HL-60/S4 (cell line): Measurements from ENCODE around the gene C16orf82.
"Not testable (repeated sequence)": the region's sequence is repeated elsewhere in the genome, so short reads cannot be mapped to it uniquely, and the experiment has no call there.

Experiments used
- in situ Hi-C: fragments of 300-500 bp; cut with MboI; formaldehyde crosslinking; loops from 2 replicates; pipeline ENCODE4 v1.14.3; 2022; ENCODE audit warnings: low sequenced_read_pairs

Gene C16orf82

GRCh38 chr16:27086031-27086430 lies 19.3 kb downstream of the C16orf82 start:
- in situ Hi-C loops = not testable (repeated sequence)

- in situ Hi-C loops = no loop called here
Measured at GRCh38 chr16:27088216-27088615, 21.5 kb downstream of the C16orf82 start.

GRCh38 chr16:27096375-27096774 lies 29.6 kb downstream of the C16orf82 start:
- in situ Hi-C loops = no loop called here

DNA sequence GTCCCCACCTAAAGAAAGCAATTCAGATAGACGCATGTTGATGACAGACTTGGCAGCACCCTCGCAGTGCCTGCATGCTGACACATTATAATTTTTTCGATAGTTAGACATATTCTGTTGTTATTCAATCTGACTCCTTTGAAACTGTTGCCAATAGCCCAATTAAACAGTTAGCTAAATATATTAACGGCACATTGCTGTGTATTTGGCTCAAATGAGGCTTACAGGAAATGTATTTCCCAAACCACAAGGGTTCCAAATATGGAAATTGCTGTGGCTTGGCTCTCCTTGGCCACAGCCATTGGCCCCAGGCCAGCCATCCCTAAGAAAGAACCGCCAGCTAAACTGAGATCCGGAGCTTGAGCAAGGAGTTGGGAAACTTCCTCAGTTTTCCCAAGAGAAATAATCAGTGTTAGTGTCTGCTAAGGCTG lies 31.1 kb downstream of the C16orf82 start:
- in situ Hi-C loops = no loop called here

DNA sequence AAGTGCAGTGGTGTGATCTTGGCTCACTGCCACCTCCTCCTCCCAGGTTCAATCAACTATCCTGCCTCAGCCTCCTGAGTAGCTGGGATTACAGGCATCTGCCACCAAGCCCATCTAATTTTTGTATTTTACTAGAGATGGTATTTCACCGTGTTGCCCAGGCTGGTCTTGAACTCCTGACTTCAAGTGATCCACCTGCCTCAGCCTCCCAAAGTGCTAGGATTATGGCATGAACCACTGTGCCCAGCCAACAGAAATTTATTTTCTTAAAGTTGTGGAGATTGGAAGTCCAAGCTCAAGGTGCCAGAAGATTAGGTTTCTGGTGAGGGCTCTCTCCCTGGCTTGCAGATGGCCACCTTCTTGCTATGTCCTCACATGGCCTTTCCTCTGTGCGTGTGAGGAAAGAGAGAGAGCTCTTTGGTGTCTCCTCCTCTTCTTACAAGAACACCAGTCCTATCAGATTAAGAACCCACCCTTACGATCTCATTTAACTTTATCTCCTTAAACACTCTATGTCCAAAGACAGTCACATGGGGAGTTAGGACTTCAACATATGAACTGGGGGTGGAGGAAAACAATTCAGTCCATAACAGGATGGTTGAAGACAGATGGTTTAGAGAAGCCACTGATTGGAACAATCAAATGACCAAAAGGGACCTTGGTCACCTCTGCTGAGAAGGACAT lies 31.8 kb downstream of the C16orf82 start:
- in situ Hi-C loops = no loop called here

GRCh38 chr16:27102701-27103575 lies 36.2 kb downstream of the C16orf82 start:
- in situ Hi-C loops = no loop called here

DNA sequence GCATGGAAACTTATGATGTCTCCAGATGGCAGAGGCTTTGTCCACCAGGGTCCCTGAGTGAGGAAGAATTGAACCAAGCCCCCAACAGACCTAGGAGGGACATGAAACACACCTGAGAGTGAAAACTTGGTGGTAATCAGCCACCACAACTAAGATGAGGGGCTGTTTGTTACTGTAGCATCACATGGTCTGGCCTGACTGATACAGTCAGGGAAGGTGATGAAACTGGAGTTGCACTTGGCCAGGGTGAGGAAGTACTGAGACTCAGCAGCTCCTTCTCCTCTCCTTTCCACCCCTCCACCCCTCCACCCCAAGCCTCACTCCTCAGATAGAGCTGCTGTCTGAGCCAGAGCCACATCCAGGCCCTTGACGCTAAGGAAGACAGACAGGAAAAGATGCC lies 37.2 kb downstream of the C16orf82 start:
- in situ Hi-C loops = no loop called here

DNA sequence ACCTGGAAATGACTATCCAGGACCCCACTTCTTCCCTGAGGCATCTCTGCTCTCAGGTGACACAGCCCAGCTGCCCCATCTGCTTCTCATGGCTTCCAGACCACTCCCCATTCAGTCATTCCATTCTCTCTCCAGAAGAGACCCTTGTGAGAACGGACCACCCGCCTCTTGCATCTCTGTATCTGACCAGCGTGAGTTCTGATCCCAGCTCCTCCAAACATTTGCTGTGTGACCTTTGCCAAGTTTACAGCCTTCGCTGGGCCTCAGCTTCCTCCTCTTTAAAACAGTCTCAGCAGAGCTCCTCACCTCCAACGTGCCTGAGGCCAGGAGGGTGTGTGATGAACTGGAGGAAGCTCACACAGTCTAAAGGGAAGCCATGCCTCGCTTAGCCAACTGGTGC lies 39.6 kb downstream of the C16orf82 start:
- in situ Hi-C loops = no loop called here

DNA sequence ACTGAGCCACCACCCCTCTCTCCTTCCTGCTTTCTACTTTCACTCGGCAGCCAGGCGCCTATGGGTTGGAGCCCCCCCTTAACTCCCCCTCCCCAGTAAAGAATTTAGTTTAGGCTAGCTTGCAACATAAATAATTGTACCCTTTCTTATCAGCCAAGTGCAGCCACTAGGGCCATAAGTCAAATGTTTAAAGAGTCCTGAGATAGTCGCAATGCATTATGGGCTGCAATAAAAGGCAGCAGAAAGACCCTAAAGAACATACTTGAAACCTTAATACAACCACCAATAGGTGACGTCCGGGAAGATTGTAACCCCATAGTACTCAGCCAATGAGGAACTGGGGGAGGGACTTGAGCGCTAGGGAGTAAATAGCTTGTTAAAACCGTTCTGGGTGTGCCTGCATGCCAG lies 40.5 kb downstream of the C16orf82 start:
- in situ Hi-C loops = no loop called here

GRCh38 chr16:27108051-27108770 lies 41.5 kb downstream of the C16orf82 start:
- in situ Hi-C loops = no loop called here

DNA sequence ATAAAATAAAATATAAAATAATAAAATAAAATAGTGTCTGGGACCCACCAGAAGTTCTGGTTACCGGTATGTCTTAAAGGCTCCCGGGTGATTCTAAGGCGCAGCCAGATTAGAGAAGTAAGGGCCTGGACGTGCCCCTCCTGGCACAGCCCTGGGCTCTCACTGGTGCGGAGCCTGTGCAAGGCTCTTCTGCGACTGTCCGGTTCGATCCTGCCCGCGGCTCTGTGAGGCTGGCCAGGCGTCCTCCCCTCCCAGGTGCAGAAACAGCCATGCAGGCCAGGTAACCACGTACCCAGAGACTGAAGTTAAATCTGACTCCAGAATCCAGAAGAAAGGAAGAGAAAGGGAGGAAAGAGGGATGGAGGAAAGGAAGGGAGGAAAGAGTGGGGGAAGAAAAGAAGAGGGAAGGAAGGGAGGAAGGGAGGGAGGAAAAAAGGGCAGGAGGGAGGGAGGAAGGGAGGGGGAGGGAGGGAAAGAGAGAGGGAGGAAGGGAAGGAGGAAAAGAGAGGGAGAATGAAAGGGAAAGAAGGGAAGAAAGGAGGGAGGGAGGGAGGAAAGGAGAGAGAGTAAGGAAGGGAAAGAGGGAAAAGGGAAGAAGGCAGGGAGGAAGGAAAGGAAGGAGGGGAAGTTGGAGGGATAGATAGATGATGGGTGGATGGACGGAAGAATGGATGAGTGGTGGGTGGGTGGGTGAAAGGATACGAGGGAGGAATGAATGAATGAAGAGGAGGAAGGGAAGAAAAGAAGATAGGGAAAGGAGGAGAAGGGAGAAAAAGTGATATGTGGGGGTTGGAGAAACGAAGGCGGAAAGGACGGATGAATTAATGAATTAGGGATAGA lies 42.3 kb downstream of the C16orf82 start:
- in situ Hi-C loops = no loop called here

- in situ Hi-C loops = no loop called here
Measured at GRCh38 chr16:27109666-27110523, 43.2 kb downstream of the C16orf82 start.

DNA sequence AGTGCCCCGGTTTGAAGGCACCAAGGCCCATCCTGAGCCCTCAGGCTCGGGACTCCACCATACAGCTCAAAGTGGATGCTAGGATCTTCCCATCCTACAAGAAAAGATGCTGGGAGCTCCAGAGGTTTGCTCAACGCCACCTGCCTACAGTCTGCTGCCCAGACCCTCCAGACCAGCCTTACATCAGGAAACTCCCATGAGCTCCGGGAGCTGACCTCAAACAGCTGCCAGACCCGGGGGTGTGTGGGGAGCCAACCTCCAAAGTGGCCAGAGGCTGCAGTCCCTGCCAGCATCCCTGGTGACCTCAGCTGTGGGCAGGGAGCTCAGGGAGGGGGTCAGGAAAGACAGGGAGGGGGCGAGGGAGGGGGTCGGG lies 43.8 kb downstream of the C16orf82 start:
- in situ Hi-C loops = no loop called here

DNA sequence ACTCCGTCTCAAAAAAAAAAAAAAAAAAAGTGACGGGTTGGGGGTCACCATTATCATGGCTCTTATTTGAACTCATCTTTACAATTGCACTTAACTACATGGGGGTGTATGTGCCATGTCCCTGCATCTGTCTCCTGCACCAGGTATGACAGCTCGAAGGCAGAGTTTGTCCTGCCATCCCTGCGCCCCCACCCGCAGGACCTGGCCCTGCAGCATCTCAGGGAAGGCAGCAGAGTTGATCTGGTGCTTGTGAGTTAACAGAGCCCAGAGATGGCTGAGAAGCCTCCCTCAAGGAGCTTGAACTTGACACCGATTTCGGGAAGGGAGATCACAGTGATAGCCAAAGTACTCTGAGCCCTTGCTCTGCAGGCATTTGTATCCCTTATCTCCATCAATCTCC lies 44.8 kb downstream of the C16orf82 start:
- in situ Hi-C loops = no loop called here

- in situ Hi-C loops = no loop called here
Measured at GRCh38 chr16:27112093-27112811, 45.5 kb downstream of the C16orf82 start.

- in situ Hi-C loops = no loop called here
Measured at GRCh38 chr16:27113341-27113841, 46.7 kb downstream of the C16orf82 start.

DNA sequence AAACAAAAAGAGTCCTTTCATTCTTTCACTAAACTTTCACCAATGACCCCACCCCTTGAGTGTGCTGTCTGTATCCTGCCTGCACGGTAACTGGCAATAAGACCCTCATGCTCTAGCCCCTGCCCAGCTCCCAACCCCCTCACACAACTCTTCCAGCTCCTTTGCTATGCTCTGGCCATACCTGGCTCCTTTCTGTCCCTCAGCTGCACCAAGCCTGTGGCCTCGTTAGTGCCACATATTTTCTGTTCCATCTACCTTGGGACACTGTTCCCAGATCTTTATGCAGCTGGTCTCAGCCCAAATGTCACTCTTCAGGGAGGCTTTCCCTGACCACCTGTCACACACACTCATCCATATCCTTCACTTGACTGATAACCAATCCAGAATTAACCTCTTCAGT lies 47.3 kb downstream of the C16orf82 start:
- in situ Hi-C loops = no loop called here

DNA sequence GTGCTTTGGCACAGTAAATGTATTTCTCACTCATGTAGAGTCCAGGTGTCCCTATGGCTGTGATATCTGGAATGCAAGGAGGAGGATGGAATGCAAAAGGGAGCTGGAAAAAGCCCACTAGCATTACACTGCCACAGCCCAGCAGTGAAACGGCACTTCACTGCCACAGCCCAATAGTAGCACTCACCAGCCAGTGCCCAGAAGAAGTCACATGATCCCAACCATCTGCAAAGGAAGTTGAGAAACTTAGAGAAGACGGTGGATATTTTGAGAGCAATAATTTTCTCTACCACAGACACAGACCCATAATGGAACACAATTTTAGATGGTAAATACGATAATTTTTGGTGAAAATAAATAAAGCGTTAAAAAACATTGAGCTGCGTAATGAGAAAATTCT lies 51.8 kb downstream of the C16orf82 start:
- in situ Hi-C loops = no loop called here
